HepG2 (cell line): ENCODE data around the gene HBA2. TPM values are rescaled to one million over a fixed set of nuclear protein-coding genes. Genes with fewer than 3 reads are reported as not detected.

Source experiments
- ATAC-seq: fragments of 200-7000 bp; cut with Tn5 transposase; 3 replicates; pipeline ENCODE4 v1.9.1; 2020; ENCODE audit warnings: mild to moderate bottlenecking, moderate library complexity
- BruUV-seq: library from RNA; stranded (reverse); fragments of 400-500 nt; replicated peaks from 2 replicates; lab custom pipeline; 2021; lab: Mats Ljungman, UMichigan
- CTCF ChIA-PET: fragments of 300-600 bp; formaldehyde crosslinking; extraction: SDS; loops from one replicate; lab custom pipeline; 2021; ENCODE audit warnings: low total read pairs, inconsistent platforms, low intra/inter-chr PET ratio; lab: Yijun Ruan, JAX
- POLR2A ChIA-PET: fragments of 350-600 bp; sonication (Branson Sonifier 250); formaldehyde crosslinking; loops from one replicate; lab custom pipeline; 2020; ENCODE audit warnings: antibody characterized with exemption, inconsistent platforms; lab: Yijun Ruan, JAX
- DNase-seq: peaks from one replicate; pipeline ENCODE4 v3.0.0-alpha.2; 2015; ENCODE audit warnings: low spot score
- FAIRE-seq: peaks from 3 replicates; lab custom pipeline; 2011; peaks lifted over from hg19 to GRCh38; lab: Jason Lieb, UNC
- H2AFZ ChIP-seq: one replicate; pipeline ENCODE4 v1.6.1; 2011; ENCODE audit warnings: low read length, inconsistent platforms
- H3K27ac ChIP-seq: fragments of 300-600 bp; 3 replicates; pipeline ENCODE4 v1.8.0; 2011; ENCODE audit warnings: mixed run types, mild to moderate bottlenecking, mixed read lengths, low read length, inconsistent platforms; ENCODE audit not compliant: insufficient read depth; ENCODE audit errors: extremely low read length
- H3K27me3 ChIP-seq, 2 experiments: fragments of 200-600 bp in 1 of 2; 2 replicates in 1 of 2; 3 replicates in 1 of 2; pipeline versions ENCODE4 v1.6.0 to v1.8.0; 2011; ENCODE audit warnings: low read length in 2 of 2, mild to moderate bottlenecking in 2 of 2, moderate library complexity in 2 of 2, inconsistent platforms in 1 of 2; ENCODE audit not compliant: insufficient read depth in 2 of 2, control insufficient read depth in 1 of 2
- H3K36me3 ChIP-seq, 2 experiments: fragments of 200-600 bp in 1 of 2; replicated peaks in 1 of 2; 2 replicates in 1 of 2; 3 replicates in 1 of 2; pipeline versions ENCODE4 v1.5.1 to v1.8.0; 2011; ENCODE audit warnings: low read length in 2 of 2, inconsistent platforms in 1 of 2; ENCODE audit not compliant: insufficient read depth in 2 of 2, control insufficient read depth in 1 of 2
- H3K4me1 ChIP-seq: 2 replicates; pipeline ENCODE4 v1.5.1; 2012; ENCODE audit warnings: low read length, inconsistent platforms; ENCODE audit not compliant: insufficient read depth
- H3K4me2 ChIP-seq: 2 replicates; pipeline ENCODE4 v1.6.0; 2011; ENCODE audit warnings: low read depth, low read length, inconsistent platforms
- H3K4me3 ChIP-seq, 3 experiments: fragments of 200-600 bp in 1 of 3; sonication (generic), shearing (Covaris generic) in 1 of 3; replicated peaks in 1 of 3; 2 replicates each; pipeline ENCODE4 v1.5.1; 2011 to 2016; ENCODE audit warnings: low read length in 3 of 3, inconsistent platforms in 2 of 3, low read depth in 2 of 3, mild to moderate bottlenecking in 2 of 3, control low read depth in 1 of 3, mixed read lengths in 1 of 3; ENCODE audit not compliant: insufficient read depth in 1 of 3
- H3K79me2 ChIP-seq: one replicate; pipeline ENCODE4 v1.6.1; 2011; ENCODE audit warnings: low read length, inconsistent platforms; ENCODE audit not compliant: insufficient read depth
- H3K9ac ChIP-seq: 2 replicates; pipeline ENCODE4 v1.6.0; 2011; ENCODE audit warnings: mild to moderate bottlenecking, low read depth, low read length, inconsistent platforms; ENCODE audit not compliant: insufficient read depth
- H3K9me3 ChIP-seq: 2 replicates; pipeline ENCODE4 v1.5.1; 2012; ENCODE audit warnings: mild to moderate bottlenecking, low read length
- H4K20me1 ChIP-seq: 2 replicates; pipeline ENCODE4 v1.6.0; 2011; ENCODE audit warnings: inconsistent platforms, mild to moderate bottlenecking, low read length, moderate library complexity; ENCODE audit not compliant: insufficient read depth
- BORCS8-MEF2B ChIP-seq: sonication (generic); formaldehyde crosslinking; IDR thresholded peaks from 2 replicates; pipeline ENCODE4 v1.8.0; 2022; ENCODE audit warnings: mild to moderate bottlenecking, missing genetic modification reagents
- CCDC6 ChIP-seq: sonication (generic); formaldehyde crosslinking; IDR thresholded peaks from 2 replicates; pipeline ENCODE4 v1.8.1; 2022; ENCODE audit warnings: mild to moderate bottlenecking, missing genetic modification reagents, moderate library complexity
- ELF1 ChIP-seq: sonication (generic); formaldehyde crosslinking; IDR thresholded peaks from 2 replicates; pipeline ENCODE4 v1.4.0; 2020; ENCODE audit warnings: missing genetic modification reagents
- MED13 ChIP-seq: sonication (generic); formaldehyde crosslinking; IDR thresholded peaks from 2 replicates; pipeline ENCODE4 v1.5.0; 2020; ENCODE audit warnings: missing genetic modification reagents
- PATZ1 ChIP-seq: sonication (generic); formaldehyde crosslinking; IDR thresholded peaks from 2 replicates; pipeline ENCODE4 v1.4.0; 2020; ENCODE audit warnings: missing genetic modification reagents
- RFX5 ChIP-seq: IDR thresholded peaks from 2 replicates; pipeline ENCODE4 v1.6.1; 2011; ENCODE audit warnings: low read depth, low read length, improper control_type of control experiment
- SMAD1 ChIP-seq: sonication (generic); formaldehyde crosslinking; IDR thresholded peaks from 2 replicates; pipeline ENCODE4 v1.4.0; 2020; ENCODE audit warnings: missing genetic modification reagents, low read depth, mild to moderate bottlenecking, borderline replicate concordance
- SMC3 ChIP-seq: IDR thresholded peaks from 2 replicates; pipeline ENCODE4 v1.6.1; 2011; ENCODE audit warnings: low read length, improper control_type of control experiment
- STAG1 ChIP-seq: sonication (generic); formaldehyde crosslinking; IDR thresholded peaks from 2 replicates; pipeline ENCODE4 v1.4.0; 2020; ENCODE audit warnings: missing genetic modification reagents
- WIZ ChIP-seq: sonication (generic); formaldehyde crosslinking; IDR thresholded peaks from 2 replicates; pipeline ENCODE4 v1.5.1; 2020; ENCODE audit warnings: mild to moderate bottlenecking, missing genetic modification reagents
- ZNF274 ChIP-seq: sonication (generic); formaldehyde crosslinking; IDR thresholded peaks from 2 replicates; pipeline ENCODE4 v1.5.1; 2020; ENCODE audit warnings: mild to moderate bottlenecking, missing genetic modification reagents
- WGBS: methylation state at CpG from one replicate; pipeline ENCODE4 v1.1.6; 2017; ENCODE audit warnings: low lambda C conversion rate; 5-methylcytosine and 5-hydroxymethylcytosine counted together
- in situ Hi-C: cut with HindIII; loops from 2 replicates; pipeline ENCODE4 v1.10.0; 2017; ENCODE audit warnings: low pct_unique_long_range_greater_than_20kb; ENCODE audit not compliant: extremely low pct_ligation_motif_present
- intact Hi-C: fragments of 100-400 bp; cut with micrococcal nuclease; formaldehyde crosslinking; loops from one replicate; pipeline ENCODE4 v1.10.0; 2022; ENCODE audit not compliant: unreplicated experiment
- polyA plus RNA-seq, 8 experiments: library from polyadenylated mRNA; depleted of rRNA in 3 of 8; stranded (reverse) in 7 of 8; unstranded in 1 of 8; fragments of >200 nt; fragmentation: Illumina TruSeq in 4 of 8; extraction: Trizol in 4 of 8; gene quantifications; 2 replicates each; pipeline versions ENCODE4 v1.2.1 to v1.2.3, GENCODE V29; 2011 to 2016; ENCODE audit warnings: low read depth in 4 of 8, missing spikeins in 1 of 8, mixed read lengths in 1 of 8; ENCODE audit not compliant: insufficient read depth in 1 of 8
- total RNA-seq, 5 experiments: library from RNA; depleted of rRNA; stranded (reverse); fragments of >200 nt; fragmentation: Illumina TruSeq; extraction: Trizol; gene quantifications; 2 replicates each; pipeline ENCODE4 v1.2.3, GENCODE V29; 2016; ENCODE audit warnings: low read depth in 1 of 5
- TF ChIP-seq, protein P1 (sequence below): sonication (generic); formaldehyde crosslinking; IDR thresholded peaks from 2 replicates; pipeline ENCODE4 v1.5.0; 2020; ENCODE audit warnings: missing genetic modification reagents, mild to moderate bottlenecking, borderline replicate concordance
- TF ChIP-seq, protein P2 (sequence below): sonication (generic); formaldehyde crosslinking; IDR thresholded peaks from 2 replicates; pipeline ENCODE4 v1.8.0; 2022; ENCODE audit warnings: missing genetic modification reagents, mild to moderate bottlenecking, borderline replicate concordance
- TF ChIP-seq, protein P3 (sequence below): sonication (generic); formaldehyde crosslinking; IDR thresholded peaks from 2 replicates; pipeline ENCODE4 v1.9.0; 2021; ENCODE audit warnings: missing genetic modification reagents, mild to moderate bottlenecking, borderline replicate concordance

HBA2 gene
- total and polyA plus RNA-seq, 2 of the 13 experiments (the other 11 are each of a cell fraction or from before 2014, with no cell fraction given) = not detected

GRCh38 chr16:185691-186090 is 13.0 kb downstream of the HBA2 start:
- H3K27me3 ChIP-seq = no peaks in the 10 kb centered on the region
- in situ Hi-C loops = no loop called here

More at GRCh38 chr16:185691-186090, 13.0 kb downstream of the HBA2 start:
- H3K79me2 ChIP-seq = no peaks in the 10 kb centered on the region
- H3K27ac ChIP-seq = no peak overlapping the region
- no peak overlapping the region for H2AFZ ChIP-seq
- WGBS = 94% methylated on average over 11 of the region's 11 CpGs
- POLR2A ChIA-PET = no interaction called here
- CTCF ChIA-PET = no interaction called here
- intact Hi-C loops = no loop called here
- no peak overlapping the region for H3K4me3 ChIP-seq
- no peak for DNase-seq
- no TSS peak for BruUV-seq
- TF ChIP-seq PATZ1 (CRISPR knock-in tag) (no peak), ZNF274 (CRISPR knock-in tag) (no peak), ELF1 (no peak), SMAD1 (no peak), CCDC6 (no peak), MED13 (CRISPR knock-in tag) (no peak), WIZ (CRISPR knock-in tag) (no peak), SMC3 (no peak), RFX5 (no peak), STAG1 (no peak), BORCS8-MEF2B (CRISPR knock-in tag) (no peak)
- TF ChIP-seq, protein P1, sequence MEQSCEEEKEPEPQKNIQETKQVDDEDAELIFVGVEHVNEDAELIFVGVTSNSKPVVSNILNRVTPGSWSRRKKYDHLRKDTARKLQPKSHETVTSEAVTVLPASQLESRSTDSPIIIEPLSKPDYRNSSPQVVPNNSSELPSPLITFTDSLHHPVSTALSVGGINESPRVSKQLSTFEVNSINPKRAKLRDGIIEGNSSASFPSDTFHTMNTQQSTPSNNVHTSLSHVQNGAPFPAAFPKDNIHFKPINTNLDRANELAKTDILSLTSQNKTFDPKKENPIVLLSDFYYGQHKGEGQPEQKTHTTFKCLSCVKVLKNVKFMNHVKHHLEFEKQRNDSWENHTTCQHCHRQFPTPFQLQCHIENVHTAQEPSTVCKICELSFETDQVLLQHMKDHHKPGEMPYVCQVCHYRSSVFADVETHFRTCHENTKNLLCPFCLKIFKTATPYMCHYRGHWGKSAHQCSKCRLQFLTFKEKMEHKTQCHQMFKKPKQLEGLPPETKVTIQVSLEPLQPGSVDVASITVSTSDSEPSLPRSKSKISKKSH (CRISPR knock-in tag) = no peak
- TF ChIP-seq, protein P2, sequence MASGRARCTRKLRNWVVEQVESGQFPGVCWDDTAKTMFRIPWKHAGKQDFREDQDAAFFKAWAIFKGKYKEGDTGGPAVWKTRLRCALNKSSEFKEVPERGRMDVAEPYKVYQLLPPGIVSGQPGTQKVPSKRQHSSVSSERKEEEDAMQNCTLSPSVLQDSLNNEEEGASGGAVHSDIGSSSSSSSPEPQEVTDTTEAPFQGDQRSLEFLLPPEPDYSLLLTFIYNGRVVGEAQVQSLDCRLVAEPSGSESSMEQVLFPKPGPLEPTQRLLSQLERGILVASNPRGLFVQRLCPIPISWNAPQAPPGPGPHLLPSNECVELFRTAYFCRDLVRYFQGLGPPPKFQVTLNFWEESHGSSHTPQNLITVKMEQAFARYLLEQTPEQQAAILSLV (CRISPR knock-in tag) = no peak
- TF ChIP-seq, protein P3, sequence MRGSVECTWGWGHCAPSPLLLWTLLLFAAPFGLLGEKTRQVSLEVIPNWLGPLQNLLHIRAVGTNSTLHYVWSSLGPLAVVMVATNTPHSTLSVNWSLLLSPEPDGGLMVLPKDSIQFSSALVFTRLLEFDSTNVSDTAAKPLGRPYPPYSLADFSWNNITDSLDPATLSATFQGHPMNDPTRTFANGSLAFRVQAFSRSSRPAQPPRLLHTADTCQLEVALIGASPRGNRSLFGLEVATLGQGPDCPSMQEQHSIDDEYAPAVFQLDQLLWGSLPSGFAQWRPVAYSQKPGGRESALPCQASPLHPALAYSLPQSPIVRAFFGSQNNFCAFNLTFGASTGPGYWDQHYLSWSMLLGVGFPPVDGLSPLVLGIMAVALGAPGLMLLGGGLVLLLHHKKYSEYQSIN = no peak
- peaks cover 15 to 27% of the 10 kb centered on the region in 2 experiments for H3K36me3 ChIP-seq
- H4K20me1 ChIP-seq = 0 out of 2 replicates have a peak, but pooled peaks cover 4% of the 10 kb centered on the region
- H3K4me2 ChIP-seq = no peak overlapping the region
- no peak for FAIRE-seq
- H3K9me3 ChIP-seq = no peaks in the 10 kb centered on the region
- ATAC-seq = no peak
- H3K9ac ChIP-seq = no peak overlapping the region
- H3K4me1 ChIP-seq = peaks cover 11% of the 10 kb centered on the region; the same call in 1 of the 2 replicates
